ENCODE measurements around the gene TPK1.

TPK1 gene

GRCh38 chr7:144622745-144623144 lies 213.1 kb downstream of the TPK1 start:
- Histone ChIP-seq H3K79me1 (replicated peaks; ENCODE audit: low read length, poor library complexity, severe bottlenecking) (no peaks in the 10 kb centered on the region), H2BK120ac (ENCODE audit: low read depth, low read length) (no peak overlapping the region), H3K27me3 (ENCODE audit: control insufficient read depth in 1 of 2, insufficient read depth in 1 of 2, low read length in 2 of 2) (no peaks in the 10 kb centered on the region), H2AFZ (ENCODE audit: low read depth, low read length) (no peak overlapping the region), H3K4me2 (ENCODE audit: low read length, poor library complexity, severe bottlenecking) (no peak overlapping the region), H3K14ac (ENCODE audit: low read length in 2 of 2) (no peak overlapping the region), H3K9me3 (ENCODE audit: control insufficient read depth, low read length) (no peaks in the 10 kb centered on the region), H3K36me3 (ENCODE audit: control insufficient read depth in 1 of 2, insufficient read depth in 2 of 2, low read depth in 1 of 2, low read length in 2 of 2) (no peaks in the 10 kb centered on the region), H3K9ac (ENCODE audit: low read length) (no peak overlapping the region), H2BK5ac (ENCODE audit: low read depth, low read length, poor library complexity, severe bottlenecking) (no peak overlapping the region), H3K23ac (ENCODE audit: low read length in 2 of 2) (no peak overlapping the region), H3K27ac (ENCODE audit: low read length, poor library complexity, severe bottlenecking) (no peak overlapping the region), H2BK15ac (ENCODE audit: low read depth, poor library complexity, severe bottlenecking) (no peak overlapping the region), H2BK12ac (ENCODE audit: low read length in 2 of 2) (no peak overlapping the region), H3K4ac (ENCODE audit: low read depth in 1 of 2, low read length in 2 of 2) (no peak overlapping the region), H3K4me1 (ENCODE audit: control insufficient read depth, insufficient read depth, low read depth, low read length) (no peaks in the 10 kb centered on the region), H3K18ac (ENCODE audit: low read depth in 1 of 2, low read length in 2 of 2) (no peak overlapping the region), H4K91ac (ENCODE audit: low read length) (no peak overlapping the region), H3K4me3 (ENCODE audit: insufficient read depth in 1 of 2, low read depth in 1 of 2, low read length in 2 of 2) (no peak overlapping the region), H2AK5ac (ENCODE audit: low read length, severe bottlenecking) (no peak overlapping the region), H4K8ac (ENCODE audit: low read length) (no peak overlapping the region)
- 8% methylated on average over 2 of the region's 3 CpGs for WGBS
- DNase-seq = no peak

- Histone ChIP-seq H3K4me1 (ENCODE audit: control insufficient read depth, insufficient read depth, low read depth, low read length) (no peaks in the 10 kb centered on the region), H2BK5ac (ENCODE audit: low read depth, low read length, poor library complexity, severe bottlenecking) (no peak overlapping the region), H3K4me3 (ENCODE audit: insufficient read depth in 1 of 2, low read depth in 1 of 2, low read length in 2 of 2) (no peak overlapping the region), H2AK5ac (ENCODE audit: low read length, severe bottlenecking) (no peak overlapping the region), H3K9me3 (ENCODE audit: control insufficient read depth, low read length) (no peaks in the 10 kb centered on the region), H3K18ac (ENCODE audit: low read depth in 1 of 2, low read length in 2 of 2) (no peak overlapping the region), H4K91ac (ENCODE audit: low read length) (no peak overlapping the region), H3K9ac (ENCODE audit: low read length) (no peak overlapping the region), H3K4ac (ENCODE audit: low read depth in 1 of 2, low read length in 2 of 2) (no peak overlapping the region), H4K8ac (ENCODE audit: low read length) (no peak overlapping the region), H2BK12ac (ENCODE audit: low read length in 2 of 2) (no peak overlapping the region), H2BK120ac (ENCODE audit: low read depth, low read length) (no peak overlapping the region), H3K27ac (ENCODE audit: low read length, poor library complexity, severe bottlenecking) (no peak overlapping the region), H2AFZ (ENCODE audit: low read depth, low read length) (no peak overlapping the region), H3K79me1 (replicated peaks; ENCODE audit: low read length, poor library complexity, severe bottlenecking) (no peaks in the 10 kb centered on the region), H3K23ac (ENCODE audit: low read length in 2 of 2) (no peak overlapping the region), H3K27me3 (ENCODE audit: control insufficient read depth in 1 of 2, insufficient read depth in 1 of 2, low read length in 2 of 2) (no peaks in the 10 kb centered on the region), H3K36me3 (ENCODE audit: control insufficient read depth in 1 of 2, insufficient read depth in 2 of 2, low read depth in 1 of 2, low read length in 2 of 2) (no peaks in the 10 kb centered on the region), H3K4me2 (ENCODE audit: low read length, poor library complexity, severe bottlenecking) (no peak overlapping the region), H2BK15ac (ENCODE audit: low read depth, poor library complexity, severe bottlenecking) (no peak overlapping the region), H3K14ac (ENCODE audit: low read length in 2 of 2) (no peak overlapping the region)
- 85% methylated on average over 3 of the region's 3 CpGs for WGBS
- DNase-seq = no peak
These were observed 229.6 kb downstream of the TPK1 start for GRCh38 chr7:144606261-144606660.

- H2AK5ac ChIP-seq (ENCODE audit: low read length, severe bottlenecking) = no peak overlapping the region
- no peaks in the 10 kb centered on the region for H3K4me1 ChIP-seq (ENCODE audit: control insufficient read depth, insufficient read depth, low read depth, low read length)
- no peak overlapping the region for H3K4me2 ChIP-seq (ENCODE audit: low read length, poor library complexity, severe bottlenecking)
- no peak overlapping the region for H3K14ac ChIP-seq (ENCODE audit: low read length in 2 of 2)
- no peak overlapping the region for H3K23ac ChIP-seq (ENCODE audit: low read length in 2 of 2)
- H2BK120ac ChIP-seq (ENCODE audit: low read depth, low read length) = no peak overlapping the region
- H3K18ac ChIP-seq (ENCODE audit: low read depth in 1 of 2, low read length in 2 of 2) = no peak overlapping the region
- H3K27ac ChIP-seq (ENCODE audit: low read length, poor library complexity, severe bottlenecking) = no peak overlapping the region
- H3K4me3 ChIP-seq (ENCODE audit: insufficient read depth in 1 of 2, low read depth in 1 of 2, low read length in 2 of 2) = no peak overlapping the region
- no peak overlapping the region for H3K9ac ChIP-seq (ENCODE audit: low read length)
- WGBS = 82% methylated on average over 3 of the region's 4 CpGs
- H3K27me3 ChIP-seq (ENCODE audit: control insufficient read depth in 1 of 2, insufficient read depth in 1 of 2, low read length in 2 of 2) = no peaks in the 10 kb centered on the region
- H3K4ac ChIP-seq (ENCODE audit: low read depth in 1 of 2, low read length in 2 of 2) = no peak overlapping the region
- no peaks in the 10 kb centered on the region for H3K79me1 ChIP-seq (replicated peaks; ENCODE audit: low read length, poor library complexity, severe bottlenecking)
- DNase-seq = no peak
- H3K36me3 ChIP-seq (ENCODE audit: control insufficient read depth in 1 of 2, insufficient read depth in 2 of 2, low read depth in 1 of 2, low read length in 2 of 2) = no peaks in the 10 kb centered on the region
- H2BK5ac ChIP-seq (ENCODE audit: low read depth, low read length, poor library complexity, severe bottlenecking) = no peak overlapping the region
- H2BK15ac ChIP-seq (ENCODE audit: low read depth, poor library complexity, severe bottlenecking) = no peak overlapping the region
- H3K9me3 ChIP-seq (ENCODE audit: control insufficient read depth, low read length) = peaks cover 21% of the 10 kb centered on the region
- no peak overlapping the region for H2BK12ac ChIP-seq (ENCODE audit: low read length in 2 of 2)
- H4K8ac ChIP-seq (ENCODE audit: low read length) = no peak overlapping the region
- H2AFZ ChIP-seq (ENCODE audit: low read depth, low read length) = no peak overlapping the region
- no peak overlapping the region for H4K91ac ChIP-seq (ENCODE audit: low read length)
These were observed 238.9 kb downstream of the TPK1 start for GRCh38 chr7:144596953-144597352.

GRCh38 chr7:144594580-144594979 lies 241.3 kb downstream of the TPK1 start:
- Histone ChIP-seq H3K4me1 (ENCODE audit: control insufficient read depth, insufficient read depth, low read depth, low read length) (no peaks in the 10 kb centered on the region), H2BK120ac (ENCODE audit: low read depth, low read length) (no peak overlapping the region), H3K4me2 (ENCODE audit: low read length, poor library complexity, severe bottlenecking) (no peak overlapping the region), H3K79me1 (replicated peaks; ENCODE audit: low read length, poor library complexity, severe bottlenecking) (no peaks in the 10 kb centered on the region), H3K23ac (ENCODE audit: low read length in 2 of 2) (no peak overlapping the region), H3K18ac (ENCODE audit: low read depth in 1 of 2, low read length in 2 of 2) (no peak overlapping the region), H3K4ac (ENCODE audit: low read depth in 1 of 2, low read length in 2 of 2) (no peak overlapping the region), H2BK15ac (ENCODE audit: low read depth, poor library complexity, severe bottlenecking) (no peak overlapping the region), H4K91ac (ENCODE audit: low read length) (no peak overlapping the region), H3K4me3 (ENCODE audit: insufficient read depth in 1 of 2, low read depth in 1 of 2, low read length in 2 of 2) (no peak overlapping the region), H3K27ac (ENCODE audit: low read length, poor library complexity, severe bottlenecking) (no peak overlapping the region), H3K9me3 (ENCODE audit: control insufficient read depth, low read length) (peaks cover 21% of the 10 kb centered on the region), H2AK5ac (ENCODE audit: low read length, severe bottlenecking) (no peak overlapping the region), H2AFZ (ENCODE audit: low read depth, low read length) (no peak overlapping the region), H2BK12ac (ENCODE audit: low read length in 2 of 2) (no peak overlapping the region), H3K14ac (ENCODE audit: low read length in 2 of 2) (no peak overlapping the region), H3K27me3 (ENCODE audit: control insufficient read depth in 1 of 2, insufficient read depth in 1 of 2, low read length in 2 of 2) (no peaks in the 10 kb centered on the region), H3K9ac (ENCODE audit: low read length) (no peak overlapping the region), H3K36me3 (ENCODE audit: control insufficient read depth in 1 of 2, insufficient read depth in 2 of 2, low read depth in 1 of 2, low read length in 2 of 2) (no peaks in the 10 kb centered on the region), H4K8ac (ENCODE audit: low read length) (no peak overlapping the region), H2BK5ac (ENCODE audit: low read depth, low read length, poor library complexity, severe bottlenecking) (no peak overlapping the region)
- DNase-seq = no peak

Measured in mesenchymal stem cell (in vitro differentiated cells and primary cell).